NAMALWA (cell line): ENCODE measurements around the gene TRERF1.

Source experiments
- DNase-seq: peaks from one replicate; pipeline ENCODE4 v3.0.0-alpha.2; 2015; ENCODE audit warnings: low spot score

The TRERF1 gene

DNA sequence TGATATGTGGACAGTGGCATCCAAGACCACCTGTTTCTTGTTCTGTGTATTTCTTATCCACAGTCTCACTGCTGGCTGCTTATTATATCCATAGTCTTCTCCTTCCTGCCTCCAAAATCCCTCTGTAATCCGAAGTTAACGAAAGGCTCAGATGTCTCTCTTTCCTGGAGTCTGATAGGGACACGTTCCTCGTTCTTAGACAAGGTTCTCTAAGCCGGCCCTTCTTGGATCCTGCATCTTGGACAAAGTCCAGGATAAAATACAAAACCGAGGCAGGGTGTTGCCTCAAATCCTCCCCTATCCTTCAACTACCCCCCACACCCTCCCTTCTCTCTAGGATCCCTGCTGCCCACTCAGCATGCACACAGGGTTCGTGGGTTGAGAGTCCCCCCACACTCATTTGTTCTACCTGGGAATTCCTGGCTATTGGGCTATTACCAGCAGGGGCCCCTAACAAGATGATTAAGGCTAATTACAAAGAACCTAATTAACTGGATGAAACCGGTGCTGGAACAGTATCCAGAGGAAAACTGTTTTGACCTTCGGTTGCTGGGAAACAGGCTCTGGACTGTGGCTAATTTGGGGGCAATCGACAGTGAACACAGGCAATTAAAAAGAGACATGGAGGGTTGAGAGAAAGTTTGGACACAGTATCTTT is 201.3 kb downstream of the TRERF1 start:
- no peak for DNase-seq

- no peak for DNase-seq
Observed at GRCh38 chr6:42249279-42249678, 202.4 kb downstream of the TRERF1 start.

DNA sequence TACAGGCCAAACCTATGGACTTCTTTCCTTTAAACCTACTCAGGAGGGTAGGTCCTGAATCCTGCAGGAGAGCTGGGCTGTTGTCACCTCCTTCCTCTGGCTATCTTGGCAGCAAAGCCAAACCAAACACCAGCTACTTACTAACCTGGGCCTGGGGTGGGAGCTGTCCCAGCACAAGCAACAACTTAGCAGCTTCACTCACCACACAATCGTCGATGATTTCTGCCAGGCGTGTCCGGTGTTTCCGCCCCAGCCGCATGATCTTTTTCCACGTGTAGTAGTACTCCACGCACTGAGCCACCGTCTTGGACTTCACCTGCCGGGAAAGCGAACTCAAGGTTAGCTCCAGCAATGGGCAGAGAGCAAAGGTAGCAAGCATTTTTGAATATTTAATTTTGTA is 208.7 kb downstream of the TRERF1 start:
- DNase-seq, result no peak

DNA sequence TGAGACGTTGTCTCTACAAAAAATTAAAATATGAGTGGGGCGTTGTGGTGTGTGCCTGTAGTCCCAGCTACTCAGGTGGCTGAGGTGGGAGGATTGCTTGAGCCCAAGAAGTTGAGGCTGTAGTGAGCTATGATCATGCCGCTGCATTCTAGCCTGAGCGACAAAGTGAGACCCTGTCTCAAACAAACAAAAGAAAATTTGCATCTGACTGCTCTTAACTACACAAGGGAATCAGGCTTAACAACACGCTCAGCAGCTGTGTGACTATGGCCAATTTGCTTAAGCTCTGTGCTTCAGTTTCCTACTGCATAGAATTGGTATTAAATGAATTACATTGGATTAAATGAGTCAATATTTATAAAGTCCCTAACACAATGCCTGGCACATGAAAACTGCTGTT is 209.8 kb downstream of the TRERF1 start:
- DNase-seq, result no peak

- DNase-seq, result no peak
Observed at GRCh38 chr6:42239736-42240375, 211.9 kb downstream of the TRERF1 start.

DNA sequence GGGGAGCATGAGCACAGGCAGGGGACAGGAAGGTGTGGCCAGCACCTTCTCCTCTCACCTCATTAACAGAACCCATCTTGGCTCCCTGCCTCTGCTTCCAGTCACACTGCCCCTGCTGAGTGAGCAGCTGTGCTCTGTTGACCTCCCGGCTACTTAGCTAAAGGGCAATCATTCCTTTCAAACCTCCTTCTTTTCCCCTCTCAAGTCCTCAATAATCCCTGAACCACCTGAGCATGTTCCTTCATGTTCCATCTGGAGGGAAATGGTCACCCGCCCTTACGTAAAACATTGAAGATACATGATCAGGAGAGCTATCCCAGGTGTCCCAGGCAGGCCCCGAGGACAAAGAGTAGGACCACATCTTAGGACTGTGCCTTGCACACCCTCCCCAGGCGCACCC is 212.4 kb downstream of the TRERF1 start:
- no peak for DNase-seq

DNA sequence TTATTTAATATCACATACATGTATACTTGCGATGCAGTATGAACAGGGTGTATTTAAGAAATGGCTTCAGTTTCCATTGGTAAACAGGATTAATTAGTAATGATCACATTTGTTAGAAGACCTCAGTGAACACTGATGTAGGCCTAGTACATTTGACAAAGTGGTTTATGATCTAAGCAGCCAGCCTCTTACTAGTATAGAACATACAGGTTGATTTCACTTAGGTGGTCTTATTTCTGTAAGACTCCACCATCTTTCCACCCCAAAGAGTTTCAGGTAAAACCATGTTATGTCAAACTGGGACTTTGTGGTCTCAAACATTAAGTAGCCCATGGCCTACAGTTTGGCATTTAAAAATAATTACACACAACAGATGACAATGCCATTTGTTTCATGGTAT is 213.9 kb downstream of the TRERF1 start:
- no peak for DNase-seq

DNA sequence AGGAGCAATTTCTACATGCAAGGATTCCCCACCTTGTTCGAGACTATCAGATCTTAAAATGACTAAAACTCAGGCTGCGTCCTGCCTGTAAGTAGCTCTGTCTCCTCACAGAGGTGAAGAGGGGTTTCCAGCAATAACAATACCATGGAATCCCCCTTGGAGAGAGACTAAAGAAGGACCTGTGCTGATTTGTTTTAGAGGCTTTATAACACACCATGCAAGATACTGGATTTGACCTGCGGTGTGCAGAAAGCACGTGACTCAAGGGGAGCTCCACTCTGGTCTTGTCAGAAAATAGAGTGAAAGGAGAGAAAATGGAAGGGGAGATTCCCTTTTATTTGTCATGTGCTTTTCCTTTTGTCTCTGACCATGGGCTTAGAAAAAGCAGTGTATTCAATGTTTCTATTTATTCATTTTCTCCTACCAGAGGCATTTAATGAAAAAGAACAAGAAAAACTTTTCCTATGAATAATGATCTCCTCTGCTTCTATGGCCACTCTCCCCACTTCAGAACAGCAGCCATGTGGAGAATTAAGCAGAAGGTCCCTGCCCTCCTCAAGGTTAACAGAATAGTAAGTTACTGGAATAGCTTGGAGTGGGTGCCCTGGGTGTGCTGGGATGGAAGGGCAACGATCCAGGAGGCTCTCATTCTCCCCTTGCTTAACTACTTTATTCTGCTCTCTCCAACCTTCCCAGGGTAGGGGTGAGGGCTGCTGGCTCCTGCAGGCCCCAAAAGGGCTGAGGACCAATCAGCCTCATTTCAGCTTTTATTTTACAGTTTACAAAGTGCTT is 214.8 kb downstream of the TRERF1 start:
- DNase-seq, result no peak

GRCh38 chr6:42236030-42236429 is 215.7 kb downstream of the TRERF1 start:
- DNase-seq, result no peak

DNA sequence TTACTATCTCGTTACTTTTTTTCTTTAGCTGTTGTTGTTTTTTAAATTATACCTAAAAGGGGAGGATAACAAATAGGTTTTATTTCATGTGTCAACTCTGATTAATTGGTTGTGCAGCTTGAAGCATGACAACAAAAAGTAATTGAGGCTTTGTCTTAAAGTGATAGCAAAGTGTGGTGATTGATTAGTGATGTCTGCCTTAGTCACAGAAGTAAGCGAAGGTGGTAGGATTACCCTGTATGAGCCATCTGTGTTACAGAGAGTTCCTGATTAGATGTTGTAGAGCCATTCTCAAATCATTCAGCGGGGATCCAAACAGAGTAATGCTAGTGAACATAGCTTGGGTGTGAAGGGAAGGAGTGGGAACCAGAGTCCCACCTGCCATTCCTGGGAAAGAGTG is 219.7 kb downstream of the TRERF1 start:
- no peak for DNase-seq

DNA sequence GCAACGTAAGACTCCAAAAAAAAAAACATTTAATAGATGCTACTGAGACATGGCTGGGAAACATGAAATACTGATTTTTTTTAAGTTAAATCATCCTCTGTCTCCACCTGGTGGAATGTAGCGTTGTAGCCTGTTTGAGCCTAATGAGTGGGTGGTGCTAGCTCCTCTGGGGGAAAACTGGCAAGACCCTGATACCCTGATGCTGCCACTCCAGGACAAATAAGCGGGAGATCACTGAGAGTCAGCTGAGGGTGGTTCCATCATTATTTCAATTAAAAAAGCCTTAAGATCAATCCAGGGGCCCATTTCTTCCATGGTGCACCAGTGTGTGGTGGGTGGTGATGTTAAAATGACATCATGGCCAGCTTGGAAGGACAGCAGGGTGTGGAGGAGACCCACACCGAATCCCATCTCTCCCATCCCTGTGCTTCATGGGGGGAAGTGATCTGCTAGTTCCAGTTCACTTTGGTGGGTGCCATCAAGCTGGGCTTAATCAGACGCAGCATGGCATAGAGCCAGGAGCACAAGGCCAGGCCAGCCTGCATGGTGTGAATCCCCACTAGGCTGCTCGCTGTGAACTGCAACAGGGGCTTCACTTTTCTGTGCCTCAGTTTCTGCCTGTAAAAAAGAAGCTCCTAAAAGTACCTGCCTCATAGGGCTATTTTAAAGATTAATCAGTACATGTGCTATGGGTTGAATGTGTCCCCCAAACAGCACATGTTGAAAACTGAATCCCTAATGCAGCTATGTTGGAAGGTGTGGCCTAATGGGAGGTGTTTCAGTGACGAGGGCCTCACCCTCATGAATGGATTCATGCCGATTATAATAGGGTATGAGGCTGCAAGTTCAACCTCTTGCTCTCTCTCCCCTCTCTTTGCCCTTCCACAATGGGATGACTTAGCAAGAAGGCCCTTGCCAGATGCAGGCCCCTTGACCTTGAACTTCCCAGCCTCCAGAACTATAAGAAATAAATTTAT is 221.1 kb downstream of the TRERF1 start:
- peak; percentile 51 for DNase-seq

DNA sequence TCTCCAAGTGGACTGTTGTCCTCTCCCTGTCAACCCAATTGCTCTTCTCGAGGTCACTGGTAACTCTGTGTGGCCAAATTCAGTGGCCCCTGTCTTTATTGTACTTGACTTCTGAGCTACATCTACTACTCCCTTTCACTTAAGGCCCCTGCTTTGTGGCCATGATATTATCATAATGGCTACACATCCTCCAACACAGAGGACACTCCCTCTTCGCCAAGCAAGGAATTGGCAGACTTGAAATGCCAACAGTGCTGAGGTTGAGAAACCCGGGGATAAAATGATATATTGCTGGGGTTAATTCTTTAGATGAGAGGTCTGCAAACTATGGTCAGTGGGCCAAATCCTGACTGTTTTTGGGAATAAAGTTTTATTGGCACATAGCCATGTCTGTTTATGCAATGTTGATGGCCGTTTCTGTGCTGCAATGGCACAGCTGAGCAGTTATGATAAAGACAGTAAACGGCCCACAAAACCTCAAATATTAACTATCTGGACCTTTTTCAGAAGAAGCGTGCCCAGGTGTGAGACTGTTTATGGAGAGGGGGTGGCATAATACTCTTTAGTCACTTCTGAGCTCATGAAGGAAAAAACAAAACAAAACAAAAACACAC is 222.1 kb downstream of the TRERF1 start:
- DNase-seq, result no peak

DNA sequence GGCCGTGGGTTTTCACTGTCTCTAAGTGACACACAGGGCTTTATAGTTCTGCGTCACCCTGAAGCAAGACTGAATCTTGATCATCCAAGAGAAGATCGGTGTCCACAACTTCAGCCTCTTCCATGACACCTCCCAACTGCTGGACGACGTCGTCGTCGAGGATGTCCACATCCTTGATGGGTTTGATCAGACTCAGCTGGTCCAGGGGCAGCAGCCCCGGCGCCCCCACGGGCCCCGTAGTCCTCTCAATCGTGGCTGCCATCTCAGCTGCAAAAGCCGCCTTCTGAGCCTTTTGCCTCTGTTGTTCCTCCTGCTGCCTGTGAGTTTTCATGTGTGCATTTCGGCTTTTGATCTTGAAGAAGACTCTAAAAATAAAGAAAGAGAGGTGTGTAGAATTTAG is 223.4 kb downstream of the TRERF1 start:
- DNase-seq, result no peak

DNA sequence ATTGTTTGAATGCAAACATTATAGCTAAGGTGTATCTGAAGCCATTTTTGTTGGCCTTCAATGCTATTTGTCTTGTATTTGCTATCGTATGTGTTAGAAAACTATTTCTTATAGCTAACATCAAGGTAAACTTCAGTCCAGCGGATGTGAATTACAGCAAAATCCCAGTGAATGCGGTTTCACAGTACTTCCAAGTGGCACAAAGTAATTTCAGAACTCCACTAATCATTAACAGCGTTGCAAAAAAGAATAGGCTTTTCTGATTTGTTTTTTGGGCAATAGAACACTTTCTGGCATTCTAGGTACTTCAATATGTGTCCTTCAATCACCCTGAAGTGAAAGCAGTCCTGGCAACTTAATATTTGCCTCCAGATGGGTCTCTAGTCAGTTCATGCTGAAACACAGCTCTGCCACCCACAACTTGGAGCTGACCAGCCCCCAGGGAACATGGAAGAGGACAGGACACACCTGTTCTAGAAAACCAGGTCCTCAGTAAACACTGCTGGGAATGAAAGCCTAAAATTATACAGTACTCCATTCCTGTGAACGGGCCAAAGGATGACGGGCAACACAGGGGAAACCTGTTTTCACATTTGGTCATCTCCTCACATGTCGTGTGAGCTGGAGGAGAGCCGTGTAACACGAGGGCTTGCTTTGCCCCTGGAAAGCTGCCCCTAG is 224.4 kb downstream of the TRERF1 start:
- DNase-seq, result no peak

DNA sequence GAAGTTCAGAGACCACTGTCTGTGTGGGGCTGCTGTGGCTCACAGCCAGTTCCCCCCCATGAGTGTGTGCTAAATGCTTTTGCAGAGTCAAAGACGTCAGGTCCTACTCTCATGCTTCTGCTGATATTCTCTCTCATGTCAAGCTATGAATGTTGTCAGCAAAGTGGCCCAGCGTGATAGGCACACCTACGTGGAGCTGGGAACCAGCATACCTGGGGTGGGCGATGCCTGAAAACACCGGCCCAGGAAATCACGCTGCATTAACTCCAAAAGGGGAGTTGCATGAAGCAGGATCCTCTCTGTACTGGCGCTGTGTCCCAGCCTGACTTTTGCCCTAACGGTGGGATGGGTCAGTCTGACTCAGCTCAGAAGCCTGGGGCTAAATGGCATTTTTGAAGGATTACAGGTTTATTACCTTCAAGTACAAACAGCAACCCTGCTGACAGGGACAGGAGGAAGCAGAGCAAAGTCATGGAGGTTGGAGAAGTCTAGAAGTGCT is 225.0 kb downstream of the TRERF1 start:
- no peak for DNase-seq

- DNase-seq, result no peak
Observed at GRCh38 chr6:42226161-42226611, 225.5 kb downstream of the TRERF1 start.

GRCh38 chr6:42225419-42225818 is 226.3 kb downstream of the TRERF1 start:
- DNase-seq, result no peak

DNA sequence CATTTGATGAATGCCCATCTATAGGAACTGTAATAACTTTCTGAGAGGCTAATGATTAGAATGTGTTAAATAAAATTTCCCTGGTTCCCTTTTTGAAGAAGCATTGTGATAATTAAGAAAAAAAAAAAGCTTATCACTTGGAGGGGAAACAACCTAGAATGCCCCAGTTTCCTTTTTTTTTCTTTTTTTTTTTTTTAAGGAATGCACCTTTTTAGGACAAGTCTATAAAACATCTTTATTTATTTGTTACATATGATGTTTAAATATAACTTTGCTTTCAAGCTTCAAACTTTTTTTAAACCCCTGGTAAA is 226.7 kb downstream of the TRERF1 start:
- no peak for DNase-seq

DNA sequence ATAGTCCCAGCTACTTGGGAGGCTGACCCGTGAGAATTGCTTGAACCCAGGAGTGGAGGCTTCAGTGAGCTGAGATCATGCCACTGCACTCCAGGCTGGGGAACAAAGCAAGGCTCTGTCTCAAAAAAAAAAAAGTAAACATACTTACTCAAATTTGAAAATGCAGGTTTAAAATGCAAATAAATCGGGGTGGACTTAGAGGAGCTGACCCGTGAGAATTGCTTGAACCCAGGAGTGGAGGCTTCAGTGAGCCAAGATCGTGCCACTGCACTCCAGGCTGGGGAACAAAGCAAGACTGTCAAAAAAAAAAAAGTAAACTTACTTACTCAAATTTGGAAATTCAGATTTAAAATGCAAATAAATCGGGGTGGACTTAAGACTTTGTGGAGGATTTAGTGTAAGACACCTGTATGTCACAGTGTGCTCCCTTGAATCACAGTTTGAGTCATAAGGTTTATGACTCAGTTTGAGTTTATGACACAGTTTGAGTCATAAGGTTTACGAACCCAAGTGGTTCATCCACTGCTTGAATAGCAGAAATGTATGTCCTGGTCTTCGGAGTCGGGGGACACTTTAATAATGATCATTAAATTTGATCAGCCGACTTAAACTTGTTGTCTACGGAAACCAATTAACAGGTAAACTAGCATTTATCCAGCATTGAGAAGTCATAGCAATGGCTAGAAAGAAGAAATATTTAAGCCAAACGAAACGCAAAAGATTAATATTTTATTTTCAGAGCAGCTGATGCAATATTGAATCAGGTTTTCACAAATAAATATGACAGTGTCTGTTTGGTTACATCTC is 227.3 kb downstream of the TRERF1 start:
- peak; percentile 29 for DNase-seq

- no peak for DNase-seq
Observed at GRCh38 chr6:42222448-42222847, 229.3 kb downstream of the TRERF1 start.
